ENCODE results near the gene SULT6B1. TPM values are rescaled to one million over a fixed set of nuclear protein-coding genes. Genes with fewer than 3 reads are reported as not detected.
"Not testable (repeated sequence)": the region's sequence is repeated elsewhere in the genome, so short reads cannot be mapped to it uniquely, and the experiment has no call there.

SULT6B1 gene
- total and polyA plus RNA-seq, 2 of the 4 experiments (the other 2 are of a cell fraction) = not detected

DNA sequence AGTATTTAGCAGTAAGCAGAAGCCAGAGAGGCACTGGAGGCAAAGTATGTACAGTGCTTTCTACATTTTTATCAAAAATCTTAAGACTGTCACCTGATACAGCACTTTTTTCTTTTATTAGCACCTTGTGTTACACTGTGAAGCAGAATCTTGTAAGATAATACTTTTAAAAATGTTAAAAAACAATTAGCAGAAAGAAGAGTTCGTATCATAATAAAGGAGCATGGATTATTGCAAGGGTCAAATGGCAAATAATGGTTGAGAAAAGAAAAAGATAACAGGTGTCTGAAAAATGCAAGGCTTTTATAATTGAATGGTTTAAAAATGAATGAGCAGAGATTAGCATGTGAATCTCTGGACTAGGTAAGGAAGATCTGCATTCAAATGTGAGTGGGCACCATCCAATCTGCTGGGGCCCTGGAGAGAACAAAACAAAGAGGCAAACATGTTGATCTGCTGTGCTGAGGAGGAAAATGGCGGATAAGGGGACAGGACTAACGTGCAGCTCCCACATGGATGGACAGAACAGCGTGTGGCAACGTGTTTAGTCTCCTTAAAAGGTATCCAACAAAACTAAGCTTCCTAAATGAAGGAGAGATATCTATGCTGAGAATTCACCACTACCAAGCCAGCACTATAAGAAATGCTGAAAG, 17.3 kb upstream of the SULT6B1 start:
- no peak overlapping the region for H3K23ac ChIP-seq (ENCODE audit: low read depth, low read length)
- no peaks in the 10 kb centered on the region for H3K27me3 ChIP-seq (ENCODE audit: control insufficient read depth, insufficient read depth, low read length)
- H3K4me1 ChIP-seq (ENCODE audit: control insufficient read depth, insufficient read depth, low read length) = peaks cover 2% of the 10 kb centered on the region; the same call in 1 of the 2 replicates
- no peak overlapping the region for H2AK5ac ChIP-seq (ENCODE audit: low read depth, low read length)
- no peaks in the 10 kb centered on the region for H3K9me1 ChIP-seq (ENCODE audit: insufficient read depth, low read length)
- no peak overlapping the region for H3K9ac ChIP-seq (ENCODE audit: low read depth, low read length)
- H2BK5ac ChIP-seq (ENCODE audit: low read depth, low read length, poor library complexity, severe bottlenecking) = no peak overlapping the region
- dilution Hi-C loops (cut with HindIII; ENCODE audit: low sequenced_read_pairs, unreplicated experiment) = no loop called here
- DNase-seq (no peak), ATAC-seq (ENCODE audit: low read depth) (no peak)
- H3K14ac ChIP-seq (replicated peaks; ENCODE audit: low read depth, low read length) = no peak overlapping the region
- BruUV-seq (replicated peaks) = no TSS peak
- intact Hi-C loops (cut with micrococcal nuclease) = no loop called here
- H4K91ac ChIP-seq (ENCODE audit: insufficient read depth, low read depth, low read length) = no peak overlapping the region
- peaks cover 3% of the 10 kb centered on the region; the same call in 1 of the 2 replicates for H4K20me1 ChIP-seq (ENCODE audit: insufficient read depth, low read length)
- H2BK120ac ChIP-seq (ENCODE audit: low read depth, low read length) = no peak overlapping the region
- H3K79me1 ChIP-seq (ENCODE audit: low read depth in 1 of 2, low read length in 2 of 2) = peaks cover 18 to 27% of the 10 kb centered on the region in 2 experiments
- no peak overlapping the region for H3K4me3 ChIP-seq (ENCODE audit: insufficient read depth, low read depth, low read length)
- peaks cover 27% of the 10 kb centered on the region for H3K36me3 ChIP-seq (ENCODE audit: control insufficient read depth, insufficient read depth, low read length)
- CTCF ChIA-PET = no interaction called here
- H2AFZ ChIP-seq (replicated peaks; ENCODE audit: low read length, poor library complexity) = no peak overlapping the region
- H3K9me3 ChIP-seq (ENCODE audit: control insufficient read depth, insufficient read depth, low read length) = peaks cover 3% of the 10 kb centered on the region
- H3K4ac ChIP-seq (ENCODE audit: low read depth, low read length) = no peak overlapping the region
- no peak overlapping the region for H2BK20ac ChIP-seq (ENCODE audit: low read depth, low read length)
- H3K18ac ChIP-seq (ENCODE audit: low read depth, low read length) = no peak overlapping the region
- H3K27ac ChIP-seq (ENCODE audit: insufficient read depth, low read length) = no peak overlapping the region
- in situ Hi-C loops (cut with MboI; ENCODE audit: low sequenced_read_pairs) = no loop called here
- TF ChIP-seq CEBPB (IDR thresholded peaks at IDR 0.05; ENCODE audit: low read depth, low read length) = no peak
- TF ChIP-seq MAFK (IDR thresholded peaks at IDR 0.05; ENCODE audit: low read depth, low read length) = no peak
- no peak for TF ChIP-seq RCOR1 (IDR thresholded peaks at IDR 0.05; ENCODE audit: insufficient replicate concordance, low read length)
- no peak for TF ChIP-seq FOS (IDR thresholded peaks at IDR 0.05; ENCODE audit: low read depth, low read length)
- no peak for TF ChIP-seq BHLHE40 (IDR thresholded peaks at IDR 0.05; ENCODE audit: low read depth, low read length)
- no peak for TF ChIP-seq MAZ (IDR thresholded peaks at IDR 0.05; ENCODE audit: borderline replicate concordance, low read depth, low read length)
- TF ChIP-seq POLR2A (IDR thresholded peaks at IDR 0.05; ENCODE audit: low read depth, low read length) = no peak
- H2BK15ac ChIP-seq (ENCODE audit: low read depth, low read length) = no peak overlapping the region
- H3K56ac ChIP-seq (ENCODE audit: extremely low read depth, insufficient read depth, low read length) = no peak overlapping the region
- H4K8ac ChIP-seq (ENCODE audit: low read depth in 2 of 2, low read length in 2 of 2) = no peak overlapping the region
- H3K4me2 ChIP-seq (ENCODE audit: low read depth, low read length) = no peak overlapping the region
- H4K5ac ChIP-seq (ENCODE audit: low read depth, low read length) = no peak overlapping the region; the same call in 1 of the 2 replicates
- WGBS, 2 experiments (ENCODE audit: extremely low coverage in 2 of 2, insufficient read length in 1 of 2) = 83% methylated on average over 1 of the region's 5 CpGs; no CpG with 5 or more reads in 1 of the 2 experiments
- POLR2A ChIA-PET (ENCODE audit: unreplicated experiment) = no interaction called here
- H2AK9ac ChIP-seq (replicated peaks; ENCODE audit: low read depth, low read length, poor library complexity) = no peak overlapping the region

DNA sequence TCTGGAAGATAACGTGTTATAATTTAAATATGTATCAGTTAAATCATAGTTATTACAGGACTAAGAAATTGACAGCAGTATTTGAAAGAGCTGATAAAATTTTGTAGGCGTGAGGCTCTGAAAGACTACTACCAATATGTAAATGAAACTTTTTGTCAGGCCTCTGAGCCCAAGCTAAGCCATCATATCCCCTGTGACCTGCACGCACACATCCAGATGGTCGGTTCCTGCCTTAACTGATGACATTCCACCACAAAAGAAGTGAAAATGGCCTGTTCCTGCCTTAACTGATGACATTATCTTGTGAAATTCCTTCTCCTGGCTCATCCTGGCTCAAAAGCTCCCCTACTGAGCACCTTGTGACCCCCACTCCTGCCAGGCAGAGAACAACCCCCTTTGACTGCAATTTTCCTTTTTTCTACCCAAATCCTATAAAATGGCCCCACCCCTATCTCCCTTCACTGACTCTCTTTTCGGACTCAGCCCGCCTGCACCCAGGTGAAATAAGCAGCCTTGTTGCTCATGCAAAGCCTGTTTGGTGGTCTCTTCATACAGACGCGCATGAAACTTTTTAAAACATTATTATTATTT, 16.7 kb upstream of the SULT6B1 start:
- H4K8ac ChIP-seq (ENCODE audit: low read depth in 2 of 2, low read length in 2 of 2); H3K18ac ChIP-seq (ENCODE audit: low read depth, low read length); in situ Hi-C loops (cut with MboI; ENCODE audit: low sequenced_read_pairs); H3K23ac ChIP-seq (ENCODE audit: low read depth, low read length); intact Hi-C loops (cut with micrococcal nuclease); CTCF ChIA-PET; H3K14ac ChIP-seq (replicated peaks; ENCODE audit: low read depth, low read length); DNase-seq; BruUV-seq (replicated peaks); H3K9me1 ChIP-seq (ENCODE audit: insufficient read depth, low read length); ATAC-seq (ENCODE audit: low read depth); H2AK5ac ChIP-seq (ENCODE audit: low read depth, low read length); dilution Hi-C loops (cut with HindIII; ENCODE audit: low sequenced_read_pairs, unreplicated experiment); H3K4me2 ChIP-seq (ENCODE audit: low read depth, low read length); H2BK5ac ChIP-seq (ENCODE audit: low read depth, low read length, poor library complexity, severe bottlenecking); H2BK20ac ChIP-seq (ENCODE audit: low read depth, low read length); H3K27ac ChIP-seq (ENCODE audit: insufficient read depth, low read length); H3K9ac ChIP-seq (ENCODE audit: low read depth, low read length); H3K9me3 ChIP-seq (ENCODE audit: control insufficient read depth, insufficient read depth, low read length); H2AFZ ChIP-seq (replicated peaks; ENCODE audit: low read length, poor library complexity); H4K20me1 ChIP-seq (ENCODE audit: insufficient read depth, low read length); H3K4ac ChIP-seq (ENCODE audit: low read depth, low read length); H3K4me3 ChIP-seq (ENCODE audit: insufficient read depth, low read depth, low read length); H2BK120ac ChIP-seq (ENCODE audit: low read depth, low read length); H3K56ac ChIP-seq (ENCODE audit: extremely low read depth, insufficient read depth, low read length); H2AK9ac ChIP-seq (replicated peaks; ENCODE audit: low read depth, low read length, poor library complexity); H4K5ac ChIP-seq (ENCODE audit: low read depth, low read length); H3K4me1 ChIP-seq (ENCODE audit: control insufficient read depth, insufficient read depth, low read length); H3K27me3 ChIP-seq (ENCODE audit: control insufficient read depth, insufficient read depth, low read length); H4K91ac ChIP-seq (ENCODE audit: insufficient read depth, low read depth, low read length); H2BK15ac ChIP-seq (ENCODE audit: low read depth, low read length); POLR2A ChIA-PET (ENCODE audit: unreplicated experiment): not testable (repeated sequence)
- H3K36me3 ChIP-seq (ENCODE audit: control insufficient read depth, insufficient read depth, low read length) = peaks cover 26% of the 10 kb centered on the region
- peaks cover 25 to 27% of the 10 kb centered on the region in 2 experiments for H3K79me1 ChIP-seq (ENCODE audit: low read depth in 1 of 2, low read length in 2 of 2)
- no CpG with 5 or more reads among the region's 8 CpGs for WGBS, 2 experiments (ENCODE audit: extremely low coverage in 2 of 2, insufficient read length in 1 of 2)

Measured in IMR-90 (cell line).